Stomach (tissue), 9 donors: ENCODE data around the gene FGF22. TPM values are rescaled to one million over a fixed set of nuclear protein-coding genes. Genes with fewer than 3 reads are reported as not detected.
"Not testable (repeated sequence)": the region's sequence is repeated elsewhere in the genome, so short reads cannot be mapped to it uniquely, and the experiment has no call there.

Source experiments
- DNase-seq, 2 donors: peaks; one replicate each; pipeline versions ENCODE4 v3.0.0 to v3.0.0-alpha.2; 2013 to 2019
- H3K27ac ChIP-seq, 5 donors: fragments of 200-600 bp in 4 of 5; sonication (generic) in 4 of 5; one replicate each; pipeline ENCODE4 v1.5.1; 2013 to 2019; ENCODE audit warnings: mild to moderate bottlenecking in 1 of 5, moderate library complexity in 1 of 5
- H3K27me3 ChIP-seq, 3 donors: fragments of 200-600 bp; sonication (generic); one replicate each; pipeline ENCODE4 v1.5.1; 2017 to 2019; ENCODE audit warnings: mixed run types in 1 of 3
- H3K36me3 ChIP-seq, 4 donors: fragments of 200-600 bp; sonication (generic); 1 replicate in 3 of 4; 2 replicates in 1 of 4; pipeline ENCODE4 v1.5.1; 2016 to 2019
- H3K4me1 ChIP-seq, 4 donors: fragments of 200-600 bp; sonication (generic); one replicate each; pipeline ENCODE4 v1.5.1; 2016 to 2019
- H3K4me3 ChIP-seq, 4 donors: fragments of 200-600 bp; sonication (generic) in 3 of 4; one replicate each; pipeline ENCODE4 v1.5.1; 2016 to 2019; ENCODE audit warnings: mild to moderate bottlenecking in 1 of 4
- H3K9me3 ChIP-seq, 4 donors: fragments of 200-600 bp; sonication (generic); one replicate each; pipeline ENCODE4 v1.5.1; 2016 to 2019
- EP300 ChIP-seq: sonication (generic); formaldehyde crosslinking; IDR thresholded peaks from one replicate; pipeline ENCODE4 v1.6.1; 2017; ENCODE audit warnings: antibody characterized with exemption
- POLR2A ChIP-seq, 4 donors: fragments of 450-650 bp; IDR thresholded peaks; one replicate each; pipeline ENCODE4 v1.6.1; 2016; ENCODE audit warnings: antibody characterized with exemption in 4 of 4, control low read depth in 2 of 4, mild to moderate bottlenecking in 1 of 4, moderate library complexity in 1 of 4
- POLR2AphosphoS5 ChIP-seq, 3 donors: sonication (generic); formaldehyde crosslinking; IDR thresholded peaks; one replicate each; pipeline ENCODE4 v1.6.1; 2016; ENCODE audit warnings: antibody characterized with exemption in 3 of 3
- WGBS, 5 donors: extraction: QIAGEN DNeasy Blood & Tissue Kit in 3 of 5; methylation state at CpG; one replicate each; pipeline versions ENCODE4 v1.1.5 to v1.1.7; 2013 to 2018; 5-methylcytosine and 5-hydroxymethylcytosine counted together
- intact Hi-C: fragments of 100-400 bp; cut with DNase I; formaldehyde crosslinking; loops from one replicate; pipeline ENCODE4 v1.15.1; 2023; ENCODE audit warnings: low total_unique reads
- polyA plus RNA-seq, 3 donors: library from polyadenylated mRNA; stranded (reverse); fragments of 200-250 nt; gene quantifications; one replicate each; pipeline ENCODE4 v1.2.3, GENCODE V29; 2013
- total RNA-seq, 5 donors: library from RNA; depleted of rRNA; stranded (reverse); fragments of >200 nt; gene quantifications; one replicate each; pipeline versions ENCODE4 v1.1.0 to v1.2.3, GENCODE V29; 2014 to 2016
- TF ChIP-seq, protein P1 (sequence below), 7 experiments: fragments of 450-650 bp in 4 of 7; fragments of 200-600 bp in 3 of 7; sonication (generic) in 3 of 7; IDR thresholded peaks; one replicate each; pipeline ENCODE4 v1.5.1; 2016 to 2019; ENCODE audit warnings: antibody characterized with exemption in 7 of 7, control low read depth in 2 of 7, mild to moderate bottlenecking in 1 of 7
- donor health status: healthy with polysubstance abuse.
- donor health status: Bipolar disorder and iron deficiency.
- donor health status: healthy.

Gene FGF22
- total and polyA plus RNA-seq, 8 donors = 0.37 to 0.76 (median 0.46) TPM; not detected in 4

DNA sequence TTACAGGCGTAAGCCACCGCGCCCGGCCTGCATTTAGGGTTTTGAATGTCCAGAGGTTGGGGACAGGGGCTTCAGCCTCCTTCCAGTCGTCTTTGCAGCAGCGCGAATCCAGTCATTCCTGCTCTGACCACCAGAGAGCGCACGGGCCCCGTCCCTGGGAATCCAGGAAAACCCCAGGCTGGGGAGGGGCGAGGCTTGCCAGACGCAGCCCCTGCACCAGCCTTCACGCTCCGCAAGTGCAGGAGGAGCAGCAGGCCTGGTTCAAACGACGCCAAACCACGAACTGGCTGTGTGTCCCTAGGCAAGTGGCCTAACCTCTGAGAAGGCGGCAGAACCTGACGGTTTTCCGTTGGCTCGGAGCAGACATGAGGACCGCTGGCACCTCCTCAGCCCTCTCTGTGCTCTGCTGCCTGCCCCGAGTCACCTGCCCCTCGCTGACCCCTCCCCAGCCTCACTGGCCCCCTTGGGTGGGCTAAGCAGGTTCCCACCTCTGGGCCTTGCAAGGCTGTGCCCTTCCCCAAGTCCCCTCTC is 25.3 kb downstream of the FGF22 start:
- Histone ChIP-seq H3K4me1 (peaks cover 35 to 48% (median 42%) of the 10 kb centered on the region in 4 donors), H3K27me3 (no peaks in the 10 kb centered on the region), H3K9me3 (no peaks in the 10 kb centered on the region), H3K4me3 (peak overlapping the region in 2 of 4 donors; percentile 11 to 32), H3K36me3 (no peaks in the 10 kb centered on the region), H3K27ac (peak overlapping the region in 1 of 5 donors; percentile 60)
- TF ChIP-seq, protein P1, sequence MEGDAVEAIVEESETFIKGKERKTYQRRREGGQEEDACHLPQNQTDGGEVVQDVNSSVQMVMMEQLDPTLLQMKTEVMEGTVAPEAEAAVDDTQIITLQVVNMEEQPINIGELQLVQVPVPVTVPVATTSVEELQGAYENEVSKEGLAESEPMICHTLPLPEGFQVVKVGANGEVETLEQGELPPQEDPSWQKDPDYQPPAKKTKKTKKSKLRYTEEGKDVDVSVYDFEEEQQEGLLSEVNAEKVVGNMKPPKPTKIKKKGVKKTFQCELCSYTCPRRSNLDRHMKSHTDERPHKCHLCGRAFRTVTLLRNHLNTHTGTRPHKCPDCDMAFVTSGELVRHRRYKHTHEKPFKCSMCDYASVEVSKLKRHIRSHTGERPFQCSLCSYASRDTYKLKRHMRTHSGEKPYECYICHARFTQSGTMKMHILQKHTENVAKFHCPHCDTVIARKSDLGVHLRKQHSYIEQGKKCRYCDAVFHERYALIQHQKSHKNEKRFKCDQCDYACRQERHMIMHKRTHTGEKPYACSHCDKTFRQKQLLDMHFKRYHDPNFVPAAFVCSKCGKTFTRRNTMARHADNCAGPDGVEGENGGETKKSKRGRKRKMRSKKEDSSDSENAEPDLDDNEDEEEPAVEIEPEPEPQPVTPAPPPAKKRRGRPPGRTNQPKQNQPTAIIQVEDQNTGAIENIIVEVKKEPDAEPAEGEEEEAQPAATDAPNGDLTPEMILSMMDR (IDR thresholded peaks at IDR 0.05) = peak in 6 of 7 experiments; percentile 20 to 97 (median 90)
- TF ChIP-seq POLR2AphosphoS5 (IDR thresholded peaks at IDR 0.05) (peak in 1 of 3 donors; percentile 52), POLR2A (IDR thresholded peaks at IDR 0.05) (no peak)
- WGBS, 5 donors = 5 to 19% (median 6%) methylated on average over 10 to 24 of the region's 24 CpGs
- DNase-seq = peak; percentile 83 to 93
- intact Hi-C loops = loop anchor here (5.0 kb wide), 1 partner anchor 67 kb away; no protein-coding TSS in a partner anchor

DNA sequence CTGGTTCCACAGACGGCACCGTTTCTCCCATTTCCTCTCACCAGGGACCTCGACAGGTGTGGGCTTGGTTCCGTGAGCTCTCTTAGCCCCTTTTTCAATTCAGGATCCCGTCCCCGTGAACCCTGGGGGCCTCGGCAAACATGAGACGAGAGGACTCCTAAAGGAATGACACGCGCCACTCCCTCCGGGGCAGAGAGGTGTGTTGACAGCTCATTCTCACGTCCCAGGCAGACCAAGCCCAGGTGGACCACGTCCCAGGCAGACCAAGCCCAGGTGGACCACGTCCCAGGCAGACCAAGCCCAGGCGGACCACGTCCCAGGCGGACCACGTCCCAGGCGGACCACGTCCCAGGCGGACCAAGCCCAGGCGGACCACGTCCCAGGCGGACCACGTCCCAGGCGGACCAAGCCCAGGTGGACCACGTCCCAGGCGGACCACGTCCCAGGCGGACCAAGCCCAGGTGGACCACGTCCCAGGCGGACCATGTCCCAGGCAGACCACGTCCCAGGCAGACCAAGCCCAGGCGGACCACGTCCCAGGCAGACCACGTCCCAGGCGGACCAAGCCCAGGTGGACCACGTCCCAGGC is 27.4 kb downstream of the FGF22 start:
- DNase-seq, H3K4me3 ChIP-seq, H3K36me3 ChIP-seq, H3K9me3 ChIP-seq, H3K27ac ChIP-seq, H3K27me3 ChIP-seq: not testable (repeated sequence)
- H3K4me1 ChIP-seq = peaks cover 14 to 27% (median 21%) of the 10 kb centered on the region in 4 donors
- WGBS, 5 donors = 81 to 95% (median 87%) methylated on average over 14 to 38 of the region's 38 CpGs
- intact Hi-C loops = loop anchor here (5.0 kb wide), 1 partner anchor 65 kb away; no protein-coding TSS in a partner anchor

DNA sequence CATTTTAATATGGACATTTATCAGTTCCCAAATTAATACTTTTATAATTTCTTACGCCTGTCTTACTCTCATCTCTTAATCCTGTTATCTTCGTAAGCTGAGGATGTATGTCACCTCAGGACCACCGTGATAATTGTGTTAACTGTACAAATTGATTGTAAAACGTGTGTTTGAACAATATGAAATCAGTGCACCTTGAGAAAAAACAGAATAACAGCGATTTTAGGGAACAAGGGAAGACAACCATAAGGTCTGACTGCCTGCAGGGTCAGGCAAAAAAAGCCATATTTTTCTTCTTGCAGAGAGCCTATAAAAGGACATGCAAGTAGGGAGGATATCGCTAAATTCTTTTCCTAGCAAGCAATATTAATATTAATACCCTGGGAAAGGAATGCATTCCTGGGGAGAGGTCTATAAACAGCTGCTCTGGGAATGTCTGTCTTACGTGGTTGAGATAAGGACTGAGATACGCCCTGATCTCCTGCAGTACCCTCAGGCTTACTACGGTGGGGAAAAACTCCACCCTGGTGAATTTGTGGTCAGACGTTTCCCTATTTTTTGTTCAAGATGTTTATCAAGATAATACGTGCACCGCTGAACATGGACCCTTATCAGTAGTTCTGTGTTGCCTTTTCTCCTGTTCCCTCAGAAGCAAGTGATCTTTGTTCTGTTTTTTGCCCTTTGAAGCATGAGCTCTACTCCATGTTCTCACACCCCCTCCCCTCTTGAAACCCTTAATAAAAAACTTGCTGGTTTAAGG is 29.2 kb downstream of the FGF22 start:
- 44 to 50% (median 47%) methylated on average over 12 of the region's 12 CpGs for WGBS, 5 donors
- H3K4me1 ChIP-seq = peaks cover 9 to 17% (median 14%) of the 10 kb centered on the region in 4 donors
- H3K9me3 ChIP-seq, H3K27me3 ChIP-seq, H3K27ac ChIP-seq, DNase-seq, H3K36me3 ChIP-seq, H3K4me3 ChIP-seq: not testable (repeated sequence)
- intact Hi-C loops = loop anchor here (5.0 kb wide), 1 partner anchor 63 kb away; no protein-coding TSS in a partner anchor

DNA sequence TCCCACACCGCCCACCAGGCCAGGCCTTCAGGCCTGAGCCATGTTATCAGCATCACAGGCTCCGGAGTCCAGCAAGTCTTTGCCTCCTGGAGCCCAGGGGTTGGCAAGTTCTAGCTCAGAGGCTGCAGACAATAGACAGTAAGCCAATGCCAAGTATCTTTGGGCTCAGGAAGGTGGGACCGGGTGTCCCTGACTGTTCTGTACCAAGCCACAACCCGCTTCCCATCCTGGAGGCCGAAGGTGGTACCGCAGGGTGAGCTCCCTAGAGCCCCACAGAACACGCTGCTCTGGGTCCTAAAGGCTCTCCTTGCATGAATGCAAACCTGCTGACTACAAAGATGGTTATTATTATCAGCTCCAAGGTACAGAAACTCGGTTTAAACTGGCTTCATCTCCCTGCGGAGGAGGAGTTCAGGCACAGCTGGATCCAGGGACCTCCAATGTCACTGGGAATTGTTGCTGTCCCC is 31.0 kb downstream of the FGF22 start:
- H3K27ac ChIP-seq = no peak overlapping the region
- intact Hi-C loops = no loop called here
- WGBS, 5 donors = 72 to 82% (median 74%) methylated on average over 7 to 9 of the region's 9 CpGs
- peaks cover 0 to 21% (median 0%) of the 10 kb centered on the region in 3 donors for H3K27me3 ChIP-seq
- no peaks in the 10 kb centered on the region for H3K36me3 ChIP-seq
- H3K4me3 ChIP-seq = no peak overlapping the region
- no peak for DNase-seq
- H3K9me3 ChIP-seq = no peaks in the 10 kb centered on the region
- TF ChIP-seq POLR2AphosphoS5 (IDR thresholded peaks at IDR 0.05) (no peak), EP300 (no peak), POLR2A (IDR thresholded peaks at IDR 0.05) (no peak)
- TF ChIP-seq, protein P1 (IDR thresholded peaks at IDR 0.05) = no peak
- peaks cover 0 to 7% (median 5%) of the 10 kb centered on the region in 4 donors for H3K4me1 ChIP-seq

DNA sequence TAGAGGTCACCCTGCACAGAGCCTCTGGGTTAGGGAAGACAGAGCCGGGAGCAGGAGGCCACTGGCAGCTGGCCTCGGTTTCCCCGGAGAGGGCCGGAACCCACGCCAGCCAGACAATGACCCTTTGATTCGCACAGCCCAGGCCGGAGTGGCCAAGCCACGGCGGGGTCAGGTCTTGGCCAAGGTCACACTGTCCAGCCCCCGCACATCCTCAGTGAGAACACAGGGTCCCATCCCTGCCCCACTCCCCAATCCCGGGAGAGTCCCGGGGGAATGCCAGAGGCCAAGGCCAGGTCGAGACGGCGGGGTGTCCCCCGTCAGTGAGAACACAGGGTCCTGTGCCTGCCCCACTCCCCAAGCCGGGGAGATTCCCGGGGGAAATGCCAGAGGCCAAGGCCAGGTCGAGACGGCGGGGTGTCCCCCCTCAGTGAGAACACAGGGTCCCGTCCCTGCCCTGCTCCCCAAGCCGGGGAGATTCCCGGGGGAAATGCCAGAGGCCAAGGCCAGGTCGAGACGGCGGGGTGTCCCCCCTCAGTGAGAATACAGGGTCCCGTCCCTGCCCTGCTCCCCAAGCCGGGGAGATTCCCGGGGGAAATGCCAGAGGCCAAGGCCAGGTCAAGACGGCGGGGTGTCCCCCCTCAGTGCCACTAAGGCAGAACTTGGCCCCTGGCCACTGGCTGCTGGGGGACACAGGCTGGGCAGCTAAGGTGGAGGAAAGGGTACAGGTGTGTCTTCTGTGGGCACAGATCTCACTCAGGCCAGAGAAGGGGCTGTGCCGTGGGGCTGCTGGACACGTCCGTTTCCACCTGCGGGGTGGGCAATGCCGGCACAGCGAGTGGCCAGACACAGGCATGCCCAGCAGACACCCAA is 34.8 kb downstream of the FGF22 start:
- WGBS, 5 donors = 52 to 69% (median 64%) methylated on average over 18 to 38 of the region's 38 CpGs
- Histone ChIP-seq H3K4me3 (no peak overlapping the region), H3K9me3 (no peaks in the 10 kb centered on the region), H3K4me1 (peaks cover 28 to 40% (median 39%) of the 10 kb centered on the region in 4 donors), H3K27me3 (peaks cover 0 to 42% (median 11%) of the 10 kb centered on the region in 3 donors), H3K36me3 (no peaks in the 10 kb centered on the region), H3K27ac (peak overlapping the region in 4 of 5 donors; percentile 13 to 98 (median 82))
- intact Hi-C loops = no loop called here
- DNase-seq = no peak
- TF ChIP-seq POLR2AphosphoS5 (IDR thresholded peaks at IDR 0.05) (no peak), POLR2A (IDR thresholded peaks at IDR 0.05) (no peak), EP300 (no peak)
- TF ChIP-seq, protein P1 (IDR thresholded peaks at IDR 0.05) = no peak
